Central memory CD4-positive, alpha-beta T cell (primary cell): ENCODE data around the gene EVL.
"Not testable (repeated sequence)": the region's sequence is repeated elsewhere in the genome, so short reads cannot be mapped to it uniquely, and the experiment has no call there.

Experiments
- DNase-seq: peaks from one replicate; pipeline ENCODE4 v3.0.0; 2022
- total RNA-seq, 3 experiments: gene quantifications; one replicate each; lab custom pipeline; 2026; lab: John Stamatoyannopoulos, UW

Gene EVL, protein sequence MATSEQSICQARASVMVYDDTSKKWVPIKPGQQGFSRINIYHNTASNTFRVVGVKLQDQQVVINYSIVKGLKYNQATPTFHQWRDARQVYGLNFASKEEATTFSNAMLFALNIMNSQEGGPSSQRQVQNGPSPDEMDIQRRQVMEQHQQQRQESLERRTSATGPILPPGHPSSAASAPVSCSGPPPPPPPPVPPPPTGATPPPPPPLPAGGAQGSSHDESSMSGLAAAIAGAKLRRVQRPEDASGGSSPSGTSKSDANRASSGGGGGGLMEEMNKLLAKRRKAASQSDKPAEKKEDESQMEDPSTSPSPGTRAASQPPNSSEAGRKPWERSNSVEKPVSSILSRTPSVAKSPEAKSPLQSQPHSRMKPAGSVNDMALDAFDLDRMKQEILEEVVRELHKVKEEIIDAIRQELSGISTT
- 100 to 816 (median 726) reads per million in 3 experiments for total RNA-seq

DNA sequence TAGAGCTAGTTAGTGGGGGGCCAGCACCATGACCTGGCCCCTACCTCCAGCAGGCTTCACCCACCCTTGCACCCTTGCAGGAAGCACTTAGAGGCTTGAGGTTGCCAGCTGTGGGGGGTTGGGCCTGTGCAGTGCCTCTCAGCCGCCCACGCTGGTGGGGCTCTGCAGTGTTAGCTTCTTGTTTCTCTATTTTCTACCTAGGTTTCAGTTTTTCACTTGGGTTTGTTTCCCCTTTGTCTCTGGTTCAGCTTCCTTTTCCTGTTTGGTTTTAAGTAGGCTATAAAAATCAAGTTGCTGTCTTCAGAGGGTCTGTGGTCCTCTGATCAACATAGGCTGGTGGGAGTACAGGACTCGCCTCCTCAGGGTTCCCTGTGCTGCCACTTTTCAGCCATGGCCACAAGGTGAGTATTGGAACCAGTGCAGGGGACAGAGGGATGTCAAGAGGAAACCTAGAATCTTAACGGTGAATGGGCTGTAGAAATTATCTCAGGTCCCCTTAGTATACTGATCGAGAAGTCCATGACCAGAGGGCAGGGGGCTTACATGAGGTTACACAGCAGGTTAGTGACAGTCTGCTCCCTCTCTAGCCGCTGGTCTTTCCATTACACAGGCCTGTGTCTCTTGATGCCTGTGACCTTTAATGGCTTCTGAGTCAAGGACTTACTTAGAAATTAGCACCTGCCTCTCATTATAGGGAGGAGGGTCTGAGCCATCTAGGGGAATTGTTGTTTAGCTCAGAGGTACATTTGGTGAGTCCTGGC is at the start of gene EVL:
TSS of gene EVL (plus strand) at position 312 of the 761 bp plus-strand sequence. CDS start at position 391, 79 bp downstream.
- DNase-seq = peak; percentile 79

- no peak for DNase-seq
Observed at GRCh38 chr14:100017553-100017952, 47.7 kb upstream of the EVL start.

- no peak for DNase-seq
Observed at GRCh38 chr14:100018054-100018453, 47.2 kb upstream of the EVL start.

GRCh38 chr14:100018482-100018881 is 46.7 kb upstream of the EVL start:
- no peak for DNase-seq

DNA sequence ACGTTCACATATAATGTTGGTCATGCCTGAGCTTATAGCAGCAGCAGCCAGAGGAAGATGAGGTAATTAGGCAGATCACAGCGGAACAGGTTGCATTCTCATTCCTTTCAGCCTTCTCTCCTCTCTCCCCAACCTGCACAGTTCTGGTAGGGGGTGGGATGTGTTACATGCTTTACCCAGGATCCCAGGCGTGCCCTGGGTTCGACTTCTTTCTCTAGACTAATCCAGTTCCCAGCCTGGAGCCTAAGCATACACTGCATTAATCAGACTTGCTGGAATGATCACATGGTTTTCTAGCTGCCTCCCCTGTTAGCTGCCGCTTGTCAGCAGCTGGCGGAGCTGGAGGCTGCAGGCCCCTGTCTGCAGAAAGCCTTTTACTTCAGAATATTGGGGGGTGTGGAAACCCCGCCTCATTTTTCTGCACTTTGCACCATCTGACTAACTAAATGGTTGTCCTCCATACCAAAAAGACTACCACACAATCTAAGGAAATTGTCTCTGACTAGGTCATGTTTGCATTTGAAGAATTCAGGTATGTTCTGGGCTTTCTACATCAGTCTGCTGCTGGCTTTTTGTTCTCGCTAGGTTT is 46.0 kb upstream of the EVL start:
- no peak for DNase-seq

GRCh38 chr14:100020629-100021028 is 44.6 kb upstream of the EVL start:
- no peak for DNase-seq

GRCh38 chr14:100022772-100023451 is 42.3 kb upstream of the EVL start:
- DNase-seq = no peak

- no peak for DNase-seq
Observed at GRCh38 chr14:100025111-100025510, 40.1 kb upstream of the EVL start.

DNA sequence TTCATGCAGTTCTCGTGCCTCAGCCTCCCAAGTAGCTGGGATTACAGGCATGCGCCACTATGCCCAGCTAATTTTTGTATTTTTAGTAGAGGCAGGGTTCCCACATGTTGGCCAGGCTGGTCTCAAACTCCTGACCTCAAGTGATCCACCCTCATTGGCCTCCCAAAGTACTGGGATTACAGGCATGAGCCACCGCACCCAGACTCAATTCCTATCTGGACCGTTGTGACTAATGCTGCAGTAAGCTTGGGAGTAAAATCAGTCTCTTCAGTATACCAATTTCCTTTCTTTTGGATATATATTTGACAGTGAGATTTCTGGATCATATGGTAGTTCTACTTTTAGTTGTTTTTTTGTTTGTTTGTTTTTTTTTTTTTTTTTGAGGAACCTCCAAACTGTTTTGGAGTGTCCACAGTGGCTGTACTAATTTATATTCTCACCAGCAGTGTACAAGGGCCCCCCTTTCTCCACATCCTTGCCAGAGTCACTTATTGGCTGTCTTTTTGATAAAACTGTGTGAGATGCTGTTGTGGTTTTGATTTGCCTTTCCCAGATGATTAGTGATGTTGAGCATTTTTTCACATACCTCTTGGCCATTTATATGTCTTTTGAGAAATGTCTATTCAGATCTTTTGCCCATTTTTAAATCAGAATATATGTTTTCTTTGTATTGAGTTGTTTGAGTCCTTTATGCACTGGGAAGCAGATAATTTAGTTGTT is 37.3 kb upstream of the EVL start:
- no peak for DNase-seq

DNA sequence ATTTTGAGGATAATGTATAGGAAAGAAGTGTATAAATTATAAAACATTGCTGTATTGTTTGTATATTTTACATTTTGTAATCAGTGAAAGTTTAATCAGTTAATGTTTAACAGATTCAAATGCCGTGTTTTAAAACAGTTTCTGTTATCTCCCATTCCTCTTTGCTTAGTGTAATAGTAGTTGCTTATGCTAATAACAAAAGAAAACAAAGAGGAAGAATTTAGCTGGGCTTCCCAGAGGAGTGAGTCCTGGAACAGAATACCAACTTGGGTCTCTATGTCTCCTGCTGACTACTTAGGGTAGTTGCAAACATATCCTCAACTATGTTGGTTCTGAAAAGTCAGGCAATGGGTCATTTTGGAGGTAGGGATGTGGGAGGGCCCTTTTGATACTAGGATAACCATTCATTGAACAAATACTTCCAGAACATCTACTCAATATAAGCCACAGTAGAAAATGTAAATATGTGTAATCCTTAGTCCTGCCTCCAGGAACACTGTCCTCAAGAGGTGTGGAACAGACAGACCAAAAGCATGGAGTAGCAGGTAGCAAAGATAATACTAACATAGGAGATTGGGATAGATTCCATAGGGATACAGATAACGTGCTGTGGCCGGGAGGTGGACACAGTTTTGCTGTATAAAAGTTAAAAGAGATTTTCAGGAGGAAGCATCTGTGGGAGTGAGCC is 36.1 kb upstream of the EVL start:
- no peak for DNase-seq

- DNase-seq = not testable (repeated sequence)
Observed at GRCh38 chr14:100030006-100030405, 35.2 kb upstream of the EVL start.

DNA sequence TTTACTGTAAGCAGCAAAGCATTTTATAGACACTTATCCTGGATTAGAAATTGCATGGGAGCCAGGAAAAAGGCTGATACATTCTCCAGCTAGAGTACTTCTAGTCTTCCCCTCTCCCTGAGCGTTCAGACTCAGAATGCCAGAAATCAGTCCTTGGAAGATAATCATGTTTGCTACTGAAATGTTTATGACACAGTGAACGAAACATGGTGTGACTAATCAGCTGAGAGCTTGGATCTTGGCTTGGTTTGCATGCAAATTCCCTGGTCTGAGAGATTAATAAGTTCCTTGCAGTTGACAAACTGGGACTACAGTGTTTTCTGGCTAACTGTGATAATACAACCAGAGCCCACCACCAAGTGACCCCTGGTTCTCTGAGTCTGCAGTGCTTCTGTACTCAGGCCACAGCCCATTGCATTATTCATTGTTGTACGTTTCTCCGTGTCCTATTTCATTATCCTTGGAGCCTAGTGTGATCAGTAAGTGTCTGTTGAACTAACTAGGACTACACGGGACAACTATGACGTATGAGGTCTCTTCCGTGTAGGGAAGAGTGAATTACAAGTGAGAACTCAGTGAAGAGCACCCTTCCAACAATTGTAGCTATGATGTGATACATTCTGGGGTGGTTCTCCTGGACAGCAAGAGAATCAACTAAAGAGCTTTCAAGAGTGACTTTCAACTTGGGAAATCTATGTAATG is 34.6 kb upstream of the EVL start:
- DNase-seq = no peak

DNA sequence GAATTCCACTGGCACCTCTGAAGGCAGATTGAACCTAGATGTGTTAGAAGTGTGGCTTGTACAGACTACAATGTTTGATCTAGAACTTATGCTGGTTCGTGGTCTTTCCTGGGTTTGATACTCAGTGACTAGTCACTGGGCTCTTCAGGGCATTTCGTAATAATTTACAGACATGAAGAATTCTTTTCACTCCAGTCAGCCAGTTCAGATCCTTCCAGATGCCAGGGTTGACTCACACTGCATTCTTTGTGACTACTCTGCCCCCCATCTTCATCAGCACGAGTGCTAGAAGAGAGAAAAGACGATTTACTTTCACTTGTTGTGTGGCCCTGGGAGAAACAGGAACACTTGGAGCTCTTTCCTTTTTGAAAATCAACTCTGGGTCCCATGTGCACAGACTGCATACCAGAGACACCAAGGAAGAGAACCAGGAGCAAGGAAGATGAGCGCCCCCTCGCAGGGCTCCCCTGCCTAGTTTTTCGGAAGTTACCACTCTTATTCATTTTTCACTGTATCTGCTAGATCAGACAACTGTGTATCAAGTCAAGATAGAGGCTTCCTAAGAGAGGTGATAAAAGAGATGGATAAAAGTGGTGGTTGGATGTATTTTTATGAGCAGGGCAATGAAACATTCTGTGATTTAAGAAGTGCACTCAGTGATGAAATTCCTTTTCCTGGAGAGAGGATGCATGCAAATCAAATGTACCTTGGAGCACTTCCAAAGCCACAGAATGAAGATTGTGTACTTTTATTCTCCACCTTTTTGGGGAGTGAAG is 33.5 kb upstream of the EVL start:
- DNase-seq = no peak

GRCh38 chr14:100032738-100033137 is 32.5 kb upstream of the EVL start:
- DNase-seq = no peak

- DNase-seq = no peak
Observed at GRCh38 chr14:100033347-100034075, 31.7 kb upstream of the EVL start.

- DNase-seq = no peak
Observed at GRCh38 chr14:100034468-100034867, 30.8 kb upstream of the EVL start.

DNA sequence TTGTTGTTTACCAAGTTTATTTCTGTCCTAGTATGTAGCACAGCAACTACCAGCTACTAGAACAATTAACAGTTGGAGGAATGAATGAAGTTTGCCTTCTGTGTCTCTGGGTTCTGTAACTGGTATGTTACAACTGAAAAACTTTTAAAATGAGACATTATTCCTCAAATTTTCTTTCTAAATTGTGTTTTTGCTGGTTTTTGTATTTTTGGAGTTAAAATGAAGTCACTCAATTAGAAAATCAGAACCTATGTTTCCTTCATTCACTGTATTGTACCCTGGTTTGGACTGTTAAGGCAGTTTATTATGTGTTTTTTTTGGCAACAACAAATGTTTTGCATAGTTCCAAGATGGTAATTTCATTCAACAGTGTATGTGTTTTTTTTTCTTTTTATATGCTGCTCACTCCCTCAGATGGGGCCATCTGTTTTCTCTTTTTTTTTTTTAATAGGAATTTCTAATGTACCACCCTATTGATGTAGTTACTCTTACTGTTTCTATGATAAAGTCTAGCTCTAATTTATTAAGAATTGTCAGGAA is 30.2 kb upstream of the EVL start:
- DNase-seq = no peak

DNA sequence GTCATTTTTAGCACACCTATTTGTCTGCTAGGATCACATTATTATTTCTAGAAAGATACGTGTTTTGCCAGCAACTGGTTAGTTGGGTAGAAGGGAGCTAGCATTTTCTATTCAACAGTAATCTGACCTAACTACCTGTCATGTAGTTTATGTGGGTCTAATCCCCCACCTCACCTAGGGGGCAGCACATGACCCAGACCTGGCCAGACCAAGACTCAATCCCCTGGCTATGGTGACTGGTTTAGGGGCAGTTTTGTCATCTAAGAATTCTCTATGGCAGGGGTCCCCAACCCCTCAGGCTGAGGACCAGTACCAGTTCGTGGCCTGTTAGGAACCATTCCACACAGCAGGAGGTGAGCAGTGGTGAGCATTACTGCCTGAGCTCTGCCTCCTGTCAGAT is 29.5 kb upstream of the EVL start:
- no peak for DNase-seq

DNA sequence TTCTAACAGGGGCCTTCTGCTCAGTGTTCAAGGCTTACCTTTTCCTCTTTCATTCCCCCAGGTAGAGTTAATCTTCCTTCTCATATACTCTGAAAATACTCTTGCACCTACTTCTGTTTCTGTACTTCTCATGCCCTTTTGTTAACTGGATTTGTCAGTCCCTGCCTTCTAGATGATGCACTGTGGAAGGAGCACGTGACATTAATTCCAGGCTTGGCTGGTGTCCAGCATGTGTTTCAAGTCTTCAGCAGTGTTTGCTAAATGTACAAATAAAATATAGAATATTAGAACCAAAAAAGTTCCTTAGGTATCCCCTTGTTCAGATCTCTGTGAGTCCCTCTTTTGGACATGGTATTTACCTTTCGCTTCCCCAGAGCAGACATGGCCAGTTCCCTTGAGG is 27.9 kb upstream of the EVL start:
- no peak for DNase-seq
